GM19324 (cell line): ENCODE results near the gene C1orf141.
"Not testable (repeated sequence)": the region's sequence is repeated elsewhere in the genome, so short reads cannot be mapped to it uniquely, and the experiment has no call there.

ENCODE experiments used
- ATAC-seq: cut with Tn5 transposase; IDR thresholded peaks from one replicate; pipeline ENCODE4 v1.9.1; 2021; ENCODE audit warnings: mild to moderate bottlenecking, moderate library complexity; ENCODE audit not compliant: unreplicated experiment, low FRiP score

Gene C1orf141

DNA sequence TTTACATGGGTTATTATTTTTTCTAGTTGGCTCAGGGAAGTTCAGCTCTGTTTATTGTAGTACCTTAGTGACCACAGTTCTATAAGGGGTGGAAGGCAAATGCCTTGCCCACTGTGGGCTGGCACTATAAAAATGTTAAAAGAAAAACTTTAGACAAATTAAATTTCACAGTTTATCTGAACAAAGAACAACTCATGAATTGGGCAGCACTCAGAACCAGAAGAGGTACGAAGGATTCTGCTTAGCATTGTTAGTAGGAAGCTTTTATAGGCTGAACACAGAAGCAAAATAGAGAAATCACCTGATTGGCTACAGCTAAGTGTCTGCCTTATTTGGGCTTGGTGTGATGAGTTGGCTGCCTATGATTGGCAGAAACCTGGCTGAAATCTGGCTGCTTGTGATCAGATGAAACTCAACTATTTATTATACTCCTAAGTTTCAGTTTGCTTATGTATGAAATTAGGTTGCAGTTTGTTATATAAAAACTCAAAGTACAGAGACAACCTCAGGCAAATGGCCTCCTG is 45.0 kb downstream of the C1orf141 start:
- ATAC-seq = no peak

GRCh38 chr1:67088440-67088839 is 46.3 kb downstream of the C1orf141 start:
- no peak for ATAC-seq

- ATAC-seq = no peak
Observed at GRCh38 chr1:67085326-67085725, 49.4 kb downstream of the C1orf141 start.

DNA sequence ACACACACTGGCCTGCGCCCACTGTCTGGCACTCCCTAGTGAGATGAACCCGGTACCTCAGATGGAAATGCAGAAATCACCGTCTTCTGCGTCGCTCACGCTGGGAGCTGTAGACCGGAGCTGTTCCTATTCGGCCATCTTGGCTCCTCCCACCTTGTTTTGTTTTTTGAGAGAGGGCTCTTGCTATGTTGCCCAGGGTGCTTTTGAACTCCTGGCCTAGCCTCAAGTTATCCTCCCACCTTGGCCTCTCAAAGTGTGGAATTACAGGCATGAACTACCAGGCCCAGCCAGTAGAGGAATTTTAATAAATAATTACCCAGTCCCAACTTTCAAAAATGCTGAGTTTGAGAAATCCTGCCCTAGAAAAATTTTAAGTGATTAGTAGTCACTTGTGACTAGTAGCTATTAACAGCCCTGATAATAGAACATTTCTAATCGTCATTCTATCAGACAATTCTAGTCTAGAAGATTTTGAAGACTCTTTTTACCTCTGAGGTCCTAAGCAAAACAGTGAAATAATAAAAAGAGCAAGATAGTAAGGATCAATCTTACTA is 49.9 kb downstream of the C1orf141 start:
- ATAC-seq = no peak

DNA sequence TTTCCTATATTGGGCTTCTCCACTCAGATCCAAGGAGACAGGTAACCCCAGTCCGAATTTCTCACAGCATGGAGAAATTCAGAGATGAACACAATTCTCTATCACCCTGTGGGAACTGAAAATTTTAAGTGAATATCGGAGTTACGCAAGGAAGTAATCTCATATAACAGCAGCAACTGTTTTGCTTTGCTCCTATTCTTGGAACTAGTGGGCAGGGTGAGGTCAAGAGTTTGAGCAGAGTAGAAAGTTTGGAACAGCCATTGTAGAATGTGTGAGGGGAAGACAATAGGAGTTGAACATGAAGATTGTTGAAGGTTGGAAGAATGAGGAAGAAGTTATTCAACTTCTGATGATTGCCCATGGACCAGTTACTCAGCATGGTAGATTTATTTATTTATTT is 56.5 kb downstream of the C1orf141 start:
- no peak for ATAC-seq

DNA sequence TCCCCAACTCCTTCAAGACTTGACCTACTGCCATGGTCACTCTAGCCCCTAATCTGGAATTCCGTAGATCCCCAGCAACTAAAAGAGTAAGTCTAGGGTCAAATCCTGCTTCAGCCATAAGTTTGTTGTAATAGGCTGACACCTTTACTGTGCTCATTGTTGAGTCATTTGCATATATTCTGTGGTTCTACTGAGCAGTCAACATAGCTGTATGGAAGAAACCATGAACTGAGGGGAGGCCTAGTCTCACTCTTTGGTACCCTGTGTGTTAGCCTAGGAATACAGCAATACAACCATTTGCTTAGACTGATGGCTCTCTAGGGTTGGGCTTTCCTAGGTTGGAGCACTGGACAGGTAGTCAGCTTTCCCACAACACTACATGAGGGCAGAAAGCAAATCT is 57.2 kb downstream of the C1orf141 start:
- ATAC-seq = no peak

- no peak for ATAC-seq
Observed at GRCh38 chr1:67072749-67073148, 62.0 kb downstream of the C1orf141 start.

- not testable (repeated sequence) for ATAC-seq
Observed at GRCh38 chr1:67067655-67068054, 67.1 kb downstream of the C1orf141 start.

- ATAC-seq = no peak
Observed at GRCh38 chr1:67062412-67062811, 72.4 kb downstream of the C1orf141 start.

DNA sequence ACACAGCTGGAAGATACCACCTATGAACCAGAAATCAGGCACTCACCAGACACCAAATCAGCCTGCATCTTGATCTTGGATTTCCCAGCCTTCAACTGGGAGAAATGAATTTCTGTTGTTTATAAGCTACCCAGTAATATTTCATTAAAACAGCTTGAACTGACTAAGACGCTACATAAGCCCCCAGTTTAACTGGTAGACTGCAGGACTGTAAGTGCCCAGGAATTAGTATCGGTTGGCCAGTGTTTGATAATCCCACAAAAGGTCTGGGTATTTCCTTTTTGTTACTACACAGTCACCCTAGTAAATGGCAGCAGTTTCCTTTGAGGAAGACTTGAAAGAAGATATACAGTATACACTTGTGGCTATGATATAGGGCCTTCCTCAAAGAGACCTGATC is 73.5 kb downstream of the C1orf141 start:
- no peak for ATAC-seq

DNA sequence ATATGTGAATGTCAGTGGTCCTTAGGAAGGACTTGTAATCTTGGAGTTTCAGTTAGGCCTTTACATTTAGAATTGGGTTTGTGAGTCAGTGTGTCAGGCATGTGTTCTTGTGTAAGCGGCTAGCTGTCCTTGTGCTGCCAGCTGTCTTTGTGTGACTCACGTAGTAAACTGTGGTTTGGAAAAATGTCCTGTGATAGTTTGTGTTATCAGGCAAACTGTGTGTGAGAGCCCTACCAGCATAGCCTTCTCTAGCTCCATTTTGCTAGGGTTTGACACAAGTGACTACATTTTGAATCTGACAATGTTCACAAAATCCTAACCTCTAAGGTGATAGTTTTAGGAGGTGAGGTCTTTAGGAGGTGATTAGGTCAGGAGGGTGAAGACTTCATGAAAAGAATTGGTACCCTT is 74.0 kb downstream of the C1orf141 start:
- no peak for ATAC-seq

DNA sequence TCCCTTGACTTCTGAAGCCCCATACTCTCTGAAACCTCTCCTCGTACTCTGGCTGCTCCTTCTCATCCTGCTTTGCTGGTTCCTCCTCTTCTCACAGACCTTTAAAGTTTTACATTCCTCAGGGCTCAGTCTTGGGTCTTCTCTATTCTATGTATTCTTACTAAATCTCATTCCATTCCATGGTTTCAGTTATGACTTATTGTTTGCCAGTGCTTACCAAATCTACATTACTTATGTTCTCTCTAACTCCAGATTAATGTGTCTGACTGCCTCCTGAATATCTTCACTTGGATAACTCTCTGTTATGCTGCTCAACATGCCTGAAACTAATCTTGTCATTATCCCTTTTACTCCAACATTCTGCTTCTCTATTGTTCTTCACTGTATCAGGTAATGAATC is 75.4 kb downstream of the C1orf141 start:
- no peak for ATAC-seq

GRCh38 chr1:67058761-67059160 is 76.0 kb downstream of the C1orf141 start:
- ATAC-seq = no peak

DNA sequence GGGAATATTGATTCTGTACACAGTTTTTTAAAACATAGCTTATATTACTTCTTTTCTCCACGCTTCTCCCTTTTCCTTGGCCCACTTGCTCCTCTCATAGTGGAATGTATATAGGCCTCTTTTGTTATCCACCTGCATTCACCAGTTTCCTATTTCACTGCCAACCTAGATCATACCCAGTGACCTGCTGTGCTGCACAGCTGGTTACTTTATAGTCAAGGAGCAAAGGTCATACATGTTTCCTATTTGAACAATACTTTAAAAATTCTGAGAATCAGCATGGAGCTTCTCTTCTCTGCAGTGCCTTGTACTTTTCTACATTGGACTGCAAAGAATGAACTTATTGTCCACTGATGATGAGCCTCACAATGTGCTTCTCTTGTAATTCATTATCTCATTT is 76.5 kb downstream of the C1orf141 start:
- no peak for ATAC-seq

- ATAC-seq = peak; percentile 91
Observed at GRCh38 chr1:67053785-67054772, 80.7 kb downstream of the C1orf141 start, which contains the start of gene SLC35D1. SLC35D1 (minus strand) TSS chr1:67054148; CDS start chr1:67054013, 135 bp downstream.

DNA sequence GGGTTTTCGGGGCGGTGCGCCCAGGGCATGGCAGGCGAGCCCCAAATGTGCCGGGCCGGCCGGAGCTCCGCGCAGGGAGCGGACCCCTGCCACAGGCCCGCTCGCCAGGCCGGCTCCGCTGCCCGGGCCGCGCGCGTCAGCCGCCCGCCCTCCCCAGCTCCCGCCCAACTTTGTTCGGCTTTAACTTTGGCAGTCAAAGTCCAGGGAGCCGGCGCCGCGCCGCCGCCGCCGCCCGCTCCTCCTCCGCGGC is 81.3 kb downstream of the C1orf141 start:
- peak; percentile 42 for ATAC-seq

GRCh38 chr1:67052741-67053534 is 81.8 kb downstream of the C1orf141 start:
- ATAC-seq = no peak

- no peak for ATAC-seq
Observed at GRCh38 chr1:67051196-67051595, 83.6 kb downstream of the C1orf141 start.

DNA sequence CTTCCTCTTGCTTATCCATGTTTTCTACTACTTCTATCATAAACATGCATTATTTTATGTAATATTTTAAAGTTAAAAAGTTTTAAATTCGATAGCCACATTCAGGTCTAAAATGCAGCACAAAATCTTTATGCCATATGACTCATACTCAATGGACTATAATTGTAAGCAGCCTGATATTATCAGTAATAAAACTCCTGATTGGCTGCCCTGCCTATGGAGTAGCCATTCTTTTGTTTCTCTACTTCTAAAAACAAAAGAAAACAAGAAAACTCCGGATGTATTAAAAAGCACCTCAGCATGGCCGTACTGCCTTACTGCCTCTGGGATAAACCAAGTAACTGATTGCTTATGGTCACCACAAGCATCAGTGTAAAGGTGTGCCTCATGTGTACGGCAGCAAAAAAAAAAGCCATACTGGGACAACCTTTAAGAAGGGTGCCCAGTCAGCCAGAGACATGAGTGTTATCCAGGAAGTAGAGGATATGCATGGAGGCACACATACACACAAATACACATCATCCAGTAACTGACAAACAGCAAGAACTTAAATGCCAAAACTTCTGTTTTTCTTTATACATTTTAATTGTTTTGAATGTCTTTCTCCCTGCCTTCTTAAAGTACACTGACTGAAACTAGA is 90.0 kb downstream of the C1orf141 start:
- no peak for ATAC-seq

DNA sequence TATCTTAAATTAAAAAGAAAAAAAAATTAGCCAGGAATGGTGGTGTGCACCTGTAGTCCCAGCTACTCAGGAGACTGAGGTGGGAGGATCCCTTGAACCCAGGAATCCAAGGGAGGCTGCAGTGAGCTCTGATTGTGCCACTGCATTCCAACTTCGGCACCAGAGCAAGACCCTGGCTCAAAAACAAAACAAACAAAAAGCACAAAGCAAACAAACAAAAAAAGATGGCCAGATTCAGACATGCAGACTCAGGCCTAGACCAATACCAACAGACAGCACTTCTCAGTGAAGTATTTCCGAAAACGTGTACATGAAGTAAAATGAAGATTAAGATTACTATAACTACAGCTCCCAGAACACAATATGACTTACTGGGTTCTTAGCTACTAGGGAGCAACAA is 91.4 kb downstream of the C1orf141 start:
- no peak for ATAC-seq
